MCF 10A (cell line): Measurements from ENCODE around the gene AP2A1. TPM values are rescaled to one million over a fixed set of nuclear protein-coding genes. Genes with fewer than 3 reads are reported as not detected.
A peak's percentile ranks its signal among the peaks of the same experiment; 100 is the strongest.

Experiments used
- BruUV-seq: library from RNA; stranded (reverse); fragments of 400-500 nt; replicated peaks from 2 replicates; lab custom pipeline; 2021; lab: Mats Ljungman, UMichigan
- CTCF ChIA-PET: fragments of 300-600 bp; sonication (Branson Sonifier 250); formaldehyde crosslinking; extraction: SDS; loops from one replicate; lab custom pipeline; 2021; ENCODE audit warnings: antibody characterized with exemption, inconsistent platforms; lab: Yijun Ruan, JAX
- POLR2A ChIA-PET: fragments of 300-600, 350-650 bp; sonication (Branson Sonifier 250); formaldehyde crosslinking; extraction: SDS; loops from one replicate; lab custom pipeline; 2020; ENCODE audit warnings: antibody characterized with exemption, inconsistent platforms; lab: Yijun Ruan, JAX
- DNase-seq: peaks from one replicate; pipeline ENCODE4 v3.0.0-alpha.2; 2018; ENCODE audit not compliant: unreplicated experiment
- H3K27ac Mint-ChIP-seq: one replicate; pipeline ENCODE4 v1.8.0; 2022; ENCODE audit warnings: mild to moderate bottlenecking, low read depth, mixed read lengths; ENCODE audit not compliant: unreplicated experiment
- H3K27me3 Mint-ChIP-seq: one replicate; pipeline ENCODE4 v1.8.0; 2022; ENCODE audit warnings: mixed read lengths; ENCODE audit not compliant: insufficient read depth, unreplicated experiment
- H3K36me3 Mint-ChIP-seq: one replicate; pipeline ENCODE4 v1.8.0; 2022; ENCODE audit warnings: mild to moderate bottlenecking, moderate library complexity, mixed read lengths; ENCODE audit not compliant: insufficient read depth, unreplicated experiment
- H3K4me1 Mint-ChIP-seq: one replicate; pipeline ENCODE4 v1.8.0; 2022; ENCODE audit warnings: mixed read lengths; ENCODE audit not compliant: insufficient read depth, unreplicated experiment
- H3K4me3 Mint-ChIP-seq: one replicate; pipeline ENCODE4 v1.8.0; 2022; ENCODE audit warnings: mild to moderate bottlenecking, moderate library complexity, mixed read lengths; ENCODE audit not compliant: unreplicated experiment
- H3K9me3 Mint-ChIP-seq: one replicate; pipeline ENCODE4 v1.8.0; 2022; ENCODE audit warnings: mixed read lengths; ENCODE audit not compliant: unreplicated experiment
- intact Hi-C: fragments of 100-400 bp; cut with micrococcal nuclease; formaldehyde crosslinking; loops from 2 replicates; pipeline ENCODE4 v1.14.1; 2022
- total RNA-seq: library from RNA; stranded (reverse); gene quantifications from 2 replicates; pipeline ENCODE4 v1.2.3, GENCODE V29; 2022
- TF ChIP-seq, protein P1 (sequence below): fragments of 200-600 bp; IDR thresholded peaks from one replicate; pipeline ENCODE4 v1.8.0; 2022; ENCODE audit warnings: antibody characterized with exemption, mild to moderate bottlenecking; ENCODE audit not compliant: unreplicated experiment

The AP2A1 gene
- total RNA-seq, 1 experiment from 2014 or later: 70.5 TPM

DNA sequence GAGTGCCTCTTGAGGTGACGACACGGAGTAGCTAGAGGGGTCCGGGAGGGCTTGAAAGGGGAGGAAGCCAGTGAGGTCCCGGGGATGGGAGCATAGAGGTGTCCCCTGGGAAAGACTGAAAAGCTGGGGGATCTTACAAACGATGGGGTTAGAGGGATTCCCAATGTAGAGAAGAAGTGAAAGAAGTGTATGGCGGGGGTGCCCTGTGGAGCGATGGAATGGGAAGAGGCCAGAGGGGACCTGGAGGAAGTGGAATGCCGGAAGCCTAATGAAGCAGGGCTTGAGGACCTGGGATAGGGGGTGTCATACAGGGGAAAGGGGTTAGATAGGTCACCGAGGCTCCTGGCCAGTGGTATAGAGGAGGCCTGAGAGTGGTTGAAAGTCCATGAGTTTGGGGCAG lies 580 bp downstream of the AP2A1 start:
- peak overlapping the region; percentile 90 for H3K4me3 Mint-ChIP-seq
- H3K27ac Mint-ChIP-seq: peak overlapping the region; percentile 99
- H3K36me3 Mint-ChIP-seq: peaks cover 18% of the 10 kb centered on the region
- ChIA-PET CTCF (no interaction called here), POLR2A (interaction anchor here (0.6 to 3.4 kb wide), 13 partner anchors 9 to 1376 kb away, joined by 3 to 36 read pairs (median 17); partner anchors contain the start of genes AKT1S1, BCL2L12, FUZ and IRF3)
- intact Hi-C loops: loop anchor here (2.0 to 5.0 kb wide), 4 partner anchors 85 to 161 kb away; partner anchors contain the start of genes ATF5, NUP62, PRMT1 and PTOV1
- BruUV-seq: no TSS peak
- no peak for DNase-seq
- TF ChIP-seq, protein P1, sequence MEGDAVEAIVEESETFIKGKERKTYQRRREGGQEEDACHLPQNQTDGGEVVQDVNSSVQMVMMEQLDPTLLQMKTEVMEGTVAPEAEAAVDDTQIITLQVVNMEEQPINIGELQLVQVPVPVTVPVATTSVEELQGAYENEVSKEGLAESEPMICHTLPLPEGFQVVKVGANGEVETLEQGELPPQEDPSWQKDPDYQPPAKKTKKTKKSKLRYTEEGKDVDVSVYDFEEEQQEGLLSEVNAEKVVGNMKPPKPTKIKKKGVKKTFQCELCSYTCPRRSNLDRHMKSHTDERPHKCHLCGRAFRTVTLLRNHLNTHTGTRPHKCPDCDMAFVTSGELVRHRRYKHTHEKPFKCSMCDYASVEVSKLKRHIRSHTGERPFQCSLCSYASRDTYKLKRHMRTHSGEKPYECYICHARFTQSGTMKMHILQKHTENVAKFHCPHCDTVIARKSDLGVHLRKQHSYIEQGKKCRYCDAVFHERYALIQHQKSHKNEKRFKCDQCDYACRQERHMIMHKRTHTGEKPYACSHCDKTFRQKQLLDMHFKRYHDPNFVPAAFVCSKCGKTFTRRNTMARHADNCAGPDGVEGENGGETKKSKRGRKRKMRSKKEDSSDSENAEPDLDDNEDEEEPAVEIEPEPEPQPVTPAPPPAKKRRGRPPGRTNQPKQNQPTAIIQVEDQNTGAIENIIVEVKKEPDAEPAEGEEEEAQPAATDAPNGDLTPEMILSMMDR: no peak
- H3K27me3 Mint-ChIP-seq: no peaks in the 10 kb centered on the region
- peaks cover 19% of the 10 kb centered on the region for H3K4me1 Mint-ChIP-seq
- no peaks in the 10 kb centered on the region for H3K9me3 Mint-ChIP-seq

DNA sequence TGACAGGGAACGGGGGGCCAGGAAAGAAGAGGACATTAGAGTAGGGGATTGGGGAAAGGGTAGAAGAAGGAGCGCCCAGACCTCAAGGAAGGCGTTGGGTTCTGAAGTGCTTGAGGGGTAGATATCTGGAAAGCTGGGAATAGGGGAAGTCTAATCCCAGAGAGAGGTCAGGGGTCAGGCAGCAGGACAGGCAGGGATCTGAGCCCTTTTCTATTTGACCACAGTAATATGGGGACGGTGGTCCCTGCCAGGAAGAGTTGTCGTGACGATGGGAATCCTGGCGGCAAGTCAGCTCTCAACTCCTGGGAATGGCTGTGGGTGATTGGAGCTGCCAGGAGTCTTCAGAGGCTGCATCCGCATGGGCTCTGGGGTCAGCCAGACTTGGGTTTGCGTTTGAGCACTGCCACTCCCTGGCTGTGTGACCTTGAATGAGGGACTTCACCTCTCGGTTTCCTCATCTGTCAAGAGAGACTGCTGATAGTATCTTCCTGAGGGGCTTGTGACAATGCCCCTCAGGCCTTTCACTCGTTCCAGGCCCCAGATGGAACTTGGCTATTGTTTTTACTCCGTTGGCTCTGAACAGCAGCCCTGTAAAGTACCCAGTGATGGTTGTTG lies 1.3 kb downstream of the AP2A1 start:
- ChIA-PET CTCF (no interaction called here), POLR2A (interaction anchor here (1.0 to 3.4 kb wide), 8 partner anchors 8 to 109 kb away, joined by 3 to 36 read pairs (median 18); partner anchors contain the start of genes AKT1S1, FUZ, MED25 and PNKP)
- DNase-seq: no peak
- no TSS peak for BruUV-seq
- peak overlapping the region; percentile 99 for H3K27ac Mint-ChIP-seq
- H3K36me3 Mint-ChIP-seq: peaks cover 18% of the 10 kb centered on the region
- intact Hi-C loops: loop anchor here (2.0 to 5.0 kb wide), 4 partner anchors 84 to 161 kb away; partner anchors contain the start of genes ATF5, NUP62, PRMT1 and PTOV1
- TF ChIP-seq, protein P1: no peak
- H3K4me1 Mint-ChIP-seq: peaks cover 25% of the 10 kb centered on the region
- H3K27me3 Mint-ChIP-seq: no peaks in the 10 kb centered on the region
- peak overlapping the region; percentile 90 for H3K4me3 Mint-ChIP-seq
- no peaks in the 10 kb centered on the region for H3K9me3 Mint-ChIP-seq

DNA sequence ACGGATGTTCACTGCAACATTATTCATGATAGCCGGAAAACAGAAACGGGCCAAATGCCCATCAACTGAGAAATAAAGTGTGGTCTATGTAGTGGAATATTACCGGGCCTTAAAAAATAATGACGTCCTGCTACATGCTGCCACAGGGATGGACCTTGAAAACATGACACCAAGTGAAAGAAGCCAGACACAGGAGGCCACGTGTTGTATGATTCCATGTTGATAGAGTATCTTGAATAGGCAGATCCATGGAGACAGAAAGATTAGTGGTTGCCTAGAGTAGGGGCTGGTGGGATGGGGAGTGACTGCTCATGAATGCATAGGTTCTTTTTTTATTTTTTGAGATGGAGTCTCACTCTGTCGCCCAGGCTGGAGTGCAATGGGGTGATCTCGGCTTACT lies 3.7 kb downstream of the AP2A1 start:
- Mint-ChIP-seq H3K36me3 (peaks cover 22% of the 10 kb centered on the region), H3K4me3 (no peak overlapping the region), H3K27ac (peak overlapping the region; percentile 27), H3K27me3 (no peaks in the 10 kb centered on the region), H3K9me3 (no peaks in the 10 kb centered on the region), H3K4me1 (peaks cover 37% of the 10 kb centered on the region)
- TF ChIP-seq, protein P1: no peak
- no TSS peak for BruUV-seq
- intact Hi-C loops: no loop called here
- ChIA-PET CTCF (interaction anchor here (0.6 kb wide), 1 partner anchor 1856 kb away, joined by 3 read pairs; no protein-coding TSS in a partner anchor), POLR2A (interaction anchor here (0.9 kb wide), 1 partner anchor 47 kb away, joined by 3 read pairs; the partner anchor contains the start of gene MED25)
- no peak for DNase-seq

DNA sequence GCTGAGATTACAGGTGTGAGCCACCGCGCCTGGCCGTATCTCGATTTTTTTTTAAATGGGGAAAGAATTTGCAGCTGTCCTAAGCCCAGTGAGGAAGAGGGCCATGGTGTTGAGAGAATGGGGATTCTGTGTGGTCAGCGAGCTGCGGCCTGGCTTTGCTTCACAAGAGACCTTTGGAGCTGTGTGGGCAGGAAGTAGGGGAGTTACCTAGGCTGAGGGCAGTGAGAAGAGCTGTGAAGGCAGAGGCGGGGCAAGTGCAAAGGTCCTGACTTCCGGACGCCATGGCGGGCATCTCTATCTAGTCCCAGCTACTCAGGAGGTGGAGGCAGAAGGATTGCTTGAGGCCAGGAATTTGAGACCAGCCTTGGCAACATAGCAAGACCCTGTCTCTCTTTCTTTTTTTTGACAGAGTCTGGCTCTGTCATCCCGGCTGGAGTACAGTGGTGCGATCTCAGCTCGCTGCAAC lies 4.9 kb downstream of the AP2A1 start:
- ChIA-PET POLR2A (interaction anchor here (1.1 kb wide), 1 partner anchor 47 kb away, joined by 6 read pairs; no protein-coding TSS in a partner anchor), CTCF (interaction anchor here (0.6 to 0.8 kb wide), 4 partner anchors 10 to 929 kb away, joined by 3 read pairs; no protein-coding TSS in a partner anchor)
- Mint-ChIP-seq H3K4me1 (peaks cover 31% of the 10 kb centered on the region), H3K27me3 (no peaks in the 10 kb centered on the region), H3K27ac (no peak overlapping the region), H3K9me3 (no peaks in the 10 kb centered on the region), H3K36me3 (peaks cover 22% of the 10 kb centered on the region), H3K4me3 (no peak overlapping the region)
- TF ChIP-seq, protein P1: no peak
- intact Hi-C loops: no loop called here
- BruUV-seq: no TSS peak
- no peak for DNase-seq
